Osteoblast (primary cell): ENCODE data around the gene PLA2G2A. TPM values are rescaled to one million over a fixed set of nuclear protein-coding genes. Genes with fewer than 3 reads are reported as not detected.
A peak's percentile ranks its signal among the peaks of the same experiment; 100 is the strongest.

Experiments used
- DNase-seq: peaks from one replicate; pipeline ENCODE4 v3.0.0; 2011; ENCODE audit warnings: low spot score, mixed read lengths; ENCODE audit not compliant: insufficient read length; ENCODE audit errors: missing footprints
- H2AFZ ChIP-seq: 2 replicates; pipeline ENCODE4 v1.6.0; 2011; ENCODE audit warnings: mild to moderate bottlenecking, low read length
- H3K27ac ChIP-seq: 2 replicates; pipeline ENCODE4 v1.5.1; 2011; ENCODE audit warnings: mild to moderate bottlenecking, low read depth, low read length, moderate library complexity
- H3K27me3 ChIP-seq: 2 replicates; pipeline ENCODE4 v1.6.0; 2012; ENCODE audit warnings: mild to moderate bottlenecking, control low read depth, inconsistent platforms, low read length, moderate library complexity; ENCODE audit not compliant: insufficient read depth
- H3K36me3 ChIP-seq: 2 replicates; pipeline ENCODE4 v1.5.1; 2011; ENCODE audit warnings: mild to moderate bottlenecking, low read length, control low read depth, moderate library complexity; ENCODE audit not compliant: insufficient read depth
- H3K4me1 ChIP-seq: 2 replicates; pipeline ENCODE4 v1.5.1; 2011; ENCODE audit warnings: mild to moderate bottlenecking, low read length, control low read depth, moderate library complexity; ENCODE audit not compliant: insufficient read depth
- H3K4me2 ChIP-seq: 2 replicates; pipeline ENCODE4 v1.6.0; 2011; ENCODE audit warnings: mild to moderate bottlenecking, low read length; ENCODE audit not compliant: insufficient read depth
- H3K4me3 ChIP-seq: fragments of 200-600 bp; sonication (generic); 3 replicates; pipeline ENCODE4 v1.5.1; 2012; ENCODE audit warnings: mild to moderate bottlenecking, low read length, inconsistent platforms; ENCODE audit not compliant: insufficient read depth
- H3K79me2 ChIP-seq: 2 replicates; pipeline ENCODE4 v1.6.0; 2012; ENCODE audit warnings: mild to moderate bottlenecking, low read length, control low read depth, inconsistent platforms; ENCODE audit not compliant: insufficient read depth
- H3K9me3 ChIP-seq: 2 replicates; pipeline ENCODE4 v1.5.1; 2011; ENCODE audit warnings: low read depth, low read length, control low read depth
- H4K20me1 ChIP-seq: 2 replicates; pipeline ENCODE4 v1.6.0; 2012; ENCODE audit warnings: mild to moderate bottlenecking, low read length, control low read depth; ENCODE audit not compliant: insufficient read depth
- CTCF ChIP-seq: IDR thresholded peaks from 2 replicates; pipeline ENCODE4 v1.5.1; 2011; ENCODE audit warnings: mild to moderate bottlenecking, low read depth, low read length, moderate library complexity; ENCODE audit errors: extremely low read depth
- total RNA-seq: library from RNA; depleted of rRNA; stranded (reverse); fragments of >200 nt; gene quantifications from 2 replicates; pipeline ENCODE4 v1.2.3, GENCODE V29; 2012

The PLA2G2A gene
- total RNA-seq, 1 donor: not detected

GRCh38 chr1:19975423-19976193 is 3.8 kb downstream of the PLA2G2A start:
- Histone ChIP-seq H3K79me2 (no peaks in the 10 kb centered on the region), H3K9me3 (no peaks in the 10 kb centered on the region), H3K4me1 (no peaks in the 10 kb centered on the region), H3K27ac (no peak overlapping the region), H3K36me3 (no peaks in the 10 kb centered on the region), H4K20me1 (no peaks in the 10 kb centered on the region), H3K27me3 (peaks cover 32% of the 10 kb centered on the region), H3K4me3 (no peak overlapping the region), H2AFZ (no peak overlapping the region), H3K4me2 (no peak overlapping the region)
- DNase-seq: no peak
- no peak for TF ChIP-seq CTCF

DNA sequence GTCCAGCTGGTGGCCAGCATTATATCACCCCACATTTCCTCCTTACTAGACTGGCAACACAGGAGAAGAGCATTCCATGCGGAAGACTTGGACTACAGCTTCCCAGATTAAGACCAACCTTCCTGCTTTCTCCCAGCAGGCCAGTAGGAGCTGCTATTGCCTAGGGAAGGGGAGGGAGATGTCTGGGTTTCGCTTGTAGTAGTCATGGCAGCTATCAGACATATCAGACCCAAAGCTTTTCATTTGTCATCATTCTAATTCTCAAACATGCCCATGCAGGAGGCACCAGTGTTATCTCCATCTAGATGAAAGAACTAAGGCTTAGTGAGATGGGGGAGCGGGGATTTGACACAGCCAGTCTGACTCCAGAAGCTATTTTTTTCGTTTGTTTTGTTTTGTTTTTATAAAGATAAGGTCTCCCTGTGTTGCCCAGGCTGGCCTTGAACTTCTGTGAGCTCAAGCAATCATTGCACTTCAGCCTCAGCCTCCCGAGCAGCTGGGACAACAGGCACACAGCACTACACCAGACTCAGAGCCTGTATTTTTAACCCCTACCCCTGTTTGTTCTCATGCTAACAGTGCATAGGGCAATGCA is 4.5 kb downstream of the PLA2G2A start:
- H3K4me3 ChIP-seq: no peak overlapping the region
- peaks cover 29% of the 10 kb centered on the region for H3K27me3 ChIP-seq
- DNase-seq: peak; percentile 95
- peak overlapping the region; percentile 61 for H3K4me2 ChIP-seq
- H3K9me3 ChIP-seq: no peaks in the 10 kb centered on the region
- H4K20me1 ChIP-seq: no peaks in the 10 kb centered on the region
- no peaks in the 10 kb centered on the region for H3K79me2 ChIP-seq
- no peak overlapping the region for H3K27ac ChIP-seq
- peak; percentile 99 for TF ChIP-seq CTCF
- no peaks in the 10 kb centered on the region for H3K4me1 ChIP-seq
- no peaks in the 10 kb centered on the region for H3K36me3 ChIP-seq
- H2AFZ ChIP-seq: no peak overlapping the region

DNA sequence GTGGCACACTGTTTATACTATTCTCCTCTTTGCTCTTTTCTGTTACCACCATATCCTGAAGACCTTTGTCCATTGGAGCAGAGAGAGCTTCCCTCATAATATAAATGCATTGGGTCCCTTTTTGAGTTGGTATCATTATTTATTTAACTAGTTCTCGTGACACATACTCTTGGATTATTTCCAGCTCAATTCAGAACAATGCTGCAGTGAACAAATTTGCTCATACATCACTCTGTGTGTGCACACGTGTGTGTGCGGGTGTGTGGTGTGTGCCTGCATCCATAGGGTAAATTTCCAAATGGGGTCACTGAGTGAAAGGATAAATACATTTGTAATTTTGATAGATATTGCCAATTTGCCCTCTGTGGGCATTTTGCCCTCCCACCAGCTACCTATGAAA is 5.8 kb downstream of the PLA2G2A start:
- Histone ChIP-seq H3K27me3 (peaks cover 22% of the 10 kb centered on the region), H3K4me1 (no peaks in the 10 kb centered on the region), H3K9me3 (no peaks in the 10 kb centered on the region), H3K4me3 (no peak overlapping the region), H4K20me1 (no peaks in the 10 kb centered on the region), H3K4me2 (no peak overlapping the region), H2AFZ (no peak overlapping the region), H3K27ac (no peak overlapping the region), H3K36me3 (no peaks in the 10 kb centered on the region), H3K79me2 (no peaks in the 10 kb centered on the region)
- DNase-seq: no peak
- no peak for TF ChIP-seq CTCF

GRCh38 chr1:19971664-19972063 is 7.8 kb downstream of the PLA2G2A start:
- H4K20me1 ChIP-seq: no peaks in the 10 kb centered on the region
- H3K4me3 ChIP-seq: no peak overlapping the region
- DNase-seq: no peak

More at GRCh38 chr1:19971664-19972063, 7.8 kb downstream of the PLA2G2A start:
- no peak for TF ChIP-seq CTCF
- H3K27me3 ChIP-seq: peaks cover 31% of the 10 kb centered on the region
- H3K9me3 ChIP-seq: no peaks in the 10 kb centered on the region
- no peaks in the 10 kb centered on the region for H3K36me3 ChIP-seq
- no peaks in the 10 kb centered on the region for H3K79me2 ChIP-seq
- no peak overlapping the region for H3K4me2 ChIP-seq
- H2AFZ ChIP-seq: no peak overlapping the region
- no peaks in the 10 kb centered on the region for H3K4me1 ChIP-seq
- no peak overlapping the region for H3K27ac ChIP-seq
